ENCODE results near the gene GPR6. TPM values are rescaled to one million over a fixed set of nuclear protein-coding genes. Genes with fewer than 3 reads are reported as not detected.

The GPR6 gene
- not detected in 2 replicates for total RNA-seq

DNA sequence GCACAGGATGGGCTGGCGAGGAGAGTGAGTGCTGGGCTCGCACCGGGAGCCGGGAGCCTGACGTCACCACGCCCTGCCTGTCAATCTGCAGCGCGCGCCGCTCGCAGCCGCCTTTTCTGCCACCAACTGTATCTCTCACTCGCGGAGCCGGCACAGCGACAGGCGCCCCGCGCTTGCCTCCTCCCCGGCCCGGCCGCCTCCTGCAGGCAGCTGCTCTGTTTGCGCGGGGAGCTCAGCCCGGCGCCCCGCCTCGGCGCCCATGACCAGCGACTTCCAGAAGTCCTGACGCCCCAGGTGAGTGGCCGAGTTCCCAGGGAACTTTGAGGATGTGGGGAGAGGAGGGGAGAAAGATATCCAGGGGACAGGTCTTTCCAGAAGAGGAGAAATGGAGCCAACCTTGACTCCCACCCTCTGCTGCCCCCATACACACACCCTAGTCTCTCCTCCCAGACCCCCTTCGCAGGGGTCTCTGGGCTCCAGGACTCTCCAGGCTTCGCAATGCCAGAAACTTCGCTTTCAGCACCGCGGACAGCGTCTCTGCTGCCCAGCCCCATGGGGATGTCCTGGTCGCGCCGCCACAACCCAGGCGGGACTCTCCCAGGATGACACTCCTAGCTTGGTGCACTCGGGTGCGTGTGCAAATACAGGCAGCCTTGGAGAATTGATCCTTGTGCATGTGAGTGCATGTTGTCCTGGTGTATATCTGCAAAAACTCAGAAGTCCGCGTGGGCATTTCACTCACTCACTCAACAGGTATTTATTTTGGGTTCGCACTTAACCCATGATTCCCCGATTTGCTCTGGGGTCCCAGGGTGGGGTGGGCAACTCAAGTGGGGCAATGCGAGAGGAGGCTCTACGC, at the start of gene GPR6:
Gene GPR6 (plus strand): TSS at position 138 of the 859 bp plus-strand sequence. CDS start 802 bp downstream, outside the sequence.

Other genes starting within 250 kb of the GPR6 start
- 4.5 and 10.4 TPM in 2 replicates for gene WASF1, start 201.4 kb downstream of the GPR6 start, total RNA-seq
- gene CDC40, start 202.1 kb downstream of the GPR6 start, total RNA-seq = 10.8 and 22.9 TPM in 2 replicates

All from bladder microvascular endothelial cell (primary cell).